ENCODE data around the gene ALOXE3.

The ALOXE3 gene

GRCh38 chr17:8072341-8072728, 46.0 kb downstream of the ALOXE3 start:
- Histone ChIP-seq H3K4me2 (ENCODE audit: low read depth, low read length, poor library complexity, severe bottlenecking) (no peak overlapping the region), H3K9me3 (ENCODE audit: insufficient read depth, low read depth, low read length) (no peaks in the 10 kb centered on the region), H3K4me1 (ENCODE audit: insufficient read depth, low read length, poor library complexity, severe bottlenecking) (no peaks in the 10 kb centered on the region), H3K79me2 (ENCODE audit: insufficient read depth, low read length) (no peaks in the 10 kb centered on the region), H3K4me3 (ENCODE audit: low read length, poor library complexity, severe bottlenecking) (no peak overlapping the region), H3F3A (ENCODE audit: low read depth) (no peaks in the 10 kb centered on the region), H3K9me2 (replicated peaks; ENCODE audit: low read depth, low read length) (no peaks in the 10 kb centered on the region), H3K27me3 (ENCODE audit: insufficient read depth, low read length, poor library complexity, severe bottlenecking) (peaks cover 7% of the 10 kb centered on the region), H3K36me3 (ENCODE audit: insufficient read depth, low read length) (no peaks in the 10 kb centered on the region), H3K9ac (ENCODE audit: low read depth, low read length, poor library complexity, severe bottlenecking) (no peak overlapping the region), H4K20me1 (ENCODE audit: insufficient read depth, low read length, poor library complexity, severe bottlenecking) (no peaks in the 10 kb centered on the region), H2AFZ (ENCODE audit: low read length) (no peak overlapping the region)
- TF ChIP-seq EZH2phosphoT487 (IDR thresholded peaks at IDR 0.05; ENCODE audit: borderline replicate concordance) = no peak
- TF ChIP-seq CTCF (conservative IDR thresholded peaks at IDR 0.05; ENCODE audit: low read length) = no peak

- no peaks in the 10 kb centered on the region for H3F3A ChIP-seq (ENCODE audit: low read depth)
- no peaks in the 10 kb centered on the region for H3K79me2 ChIP-seq (ENCODE audit: insufficient read depth, low read length)
- no peak overlapping the region for H3K9ac ChIP-seq (ENCODE audit: low read depth, low read length, poor library complexity, severe bottlenecking)
- peaks cover 7% of the 10 kb centered on the region for H3K27me3 ChIP-seq (ENCODE audit: insufficient read depth, low read length, poor library complexity, severe bottlenecking)
- H3K36me3 ChIP-seq (ENCODE audit: insufficient read depth, low read length) = no peaks in the 10 kb centered on the region
- H4K20me1 ChIP-seq (ENCODE audit: insufficient read depth, low read length, poor library complexity, severe bottlenecking) = no peaks in the 10 kb centered on the region
- TF ChIP-seq EZH2phosphoT487 (IDR thresholded peaks at IDR 0.05; ENCODE audit: borderline replicate concordance) = no peak
- no peak for TF ChIP-seq CTCF (conservative IDR thresholded peaks at IDR 0.05; ENCODE audit: low read length)
- no peaks in the 10 kb centered on the region for H3K4me1 ChIP-seq (ENCODE audit: insufficient read depth, low read length, poor library complexity, severe bottlenecking)
- no peak overlapping the region for H3K4me3 ChIP-seq (ENCODE audit: low read length, poor library complexity, severe bottlenecking)
- no peak overlapping the region for H3K4me2 ChIP-seq (ENCODE audit: low read depth, low read length, poor library complexity, severe bottlenecking)
- H2AFZ ChIP-seq (ENCODE audit: low read length) = no peak overlapping the region
- no peaks in the 10 kb centered on the region for H3K9me2 ChIP-seq (replicated peaks; ENCODE audit: low read depth, low read length)
- H3K9me3 ChIP-seq (ENCODE audit: insufficient read depth, low read depth, low read length) = no peaks in the 10 kb centered on the region
Measured at GRCh38 chr17:8071496-8071895, 46.8 kb downstream of the ALOXE3 start.

- no peak overlapping the region for H3K4me2 ChIP-seq (ENCODE audit: low read depth, low read length, poor library complexity, severe bottlenecking)
- H4K20me1 ChIP-seq (ENCODE audit: insufficient read depth, low read length, poor library complexity, severe bottlenecking) = no peaks in the 10 kb centered on the region
- H2AFZ ChIP-seq (ENCODE audit: low read length) = no peak overlapping the region
- peaks cover 6% of the 10 kb centered on the region for H3K27me3 ChIP-seq (ENCODE audit: insufficient read depth, low read length, poor library complexity, severe bottlenecking)
- H3K9me3 ChIP-seq (ENCODE audit: insufficient read depth, low read depth, low read length) = no peaks in the 10 kb centered on the region
- no peaks in the 10 kb centered on the region for H3K36me3 ChIP-seq (ENCODE audit: insufficient read depth, low read length)
- H3K79me2 ChIP-seq (ENCODE audit: insufficient read depth, low read length) = no peaks in the 10 kb centered on the region
- H3K4me3 ChIP-seq (ENCODE audit: low read length, poor library complexity, severe bottlenecking) = no peak overlapping the region
- no peaks in the 10 kb centered on the region for H3K9me2 ChIP-seq (replicated peaks; ENCODE audit: low read depth, low read length)
- TF ChIP-seq CTCF (conservative IDR thresholded peaks at IDR 0.05; ENCODE audit: low read length) (no peak), EZH2phosphoT487 (IDR thresholded peaks at IDR 0.05; ENCODE audit: borderline replicate concordance) (no peak)
- no peaks in the 10 kb centered on the region for H3F3A ChIP-seq (ENCODE audit: low read depth)
- H3K9ac ChIP-seq (ENCODE audit: low read depth, low read length, poor library complexity, severe bottlenecking) = no peak overlapping the region
- H3K4me1 ChIP-seq (ENCODE audit: insufficient read depth, low read length, poor library complexity, severe bottlenecking) = no peaks in the 10 kb centered on the region
Measured at GRCh38 chr17:8069587-8069860, 48.8 kb downstream of the ALOXE3 start.
